ENCODE data around the gene ESPNL.

ESPNL gene

DNA sequence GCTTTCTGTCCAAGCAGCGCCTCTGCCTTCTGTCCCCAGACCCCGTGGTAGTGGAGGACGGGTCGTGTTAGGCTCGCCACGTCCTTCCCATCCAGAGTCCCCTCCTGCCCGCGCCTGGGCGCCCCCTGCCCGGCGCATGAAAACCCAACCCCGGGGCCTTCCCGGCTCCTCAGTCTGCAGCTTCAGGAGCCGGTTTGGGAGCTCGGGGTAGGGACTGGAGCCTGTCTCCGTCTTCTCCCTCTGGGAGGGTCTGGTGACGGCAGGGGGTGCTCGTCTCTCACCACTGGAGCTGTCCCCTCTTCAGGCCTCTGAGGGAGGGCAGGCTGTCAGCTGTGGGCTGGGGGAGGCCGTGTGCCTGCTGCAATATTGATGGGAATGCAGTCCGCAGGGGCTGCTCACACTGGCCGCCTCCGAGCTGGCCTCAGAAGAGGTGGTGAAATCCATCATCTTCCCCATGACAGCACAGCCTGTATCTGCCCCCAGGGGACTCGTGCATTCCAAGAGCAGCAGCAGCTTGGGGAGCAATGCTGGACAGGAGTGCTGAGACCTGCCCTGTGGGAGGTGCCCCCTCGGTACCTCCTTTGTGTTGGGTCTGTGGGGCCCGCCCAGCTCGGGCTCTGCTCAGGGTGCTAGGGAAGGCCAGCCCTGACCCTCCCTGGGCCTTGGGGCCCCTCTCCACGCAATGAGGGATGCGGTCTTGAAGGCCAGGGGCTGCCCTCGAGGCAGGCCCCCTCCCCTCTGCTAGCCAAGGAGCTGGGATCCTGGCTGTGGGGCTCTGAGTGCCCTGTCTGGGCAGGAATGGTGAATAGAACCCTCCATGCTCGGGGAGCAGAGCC is 20.5 kb downstream of the ESPNL start:
- no peak for TF ChIP-seq YY1 (IDR thresholded peaks at IDR 0.05; ENCODE audit: insufficient read depth, insufficient read length)
- no peak for TF ChIP-seq SUZ12 (IDR thresholded peaks at IDR 0.05; ENCODE audit: extremely low read depth, insufficient read depth, insufficient read length)
- TF ChIP-seq ZNF274 (IDR thresholded peaks at IDR 0.05; ENCODE audit: low read depth, low read length): no peak
- H3K4me3 ChIP-seq (ENCODE audit: insufficient read length, low read depth): no peak overlapping the region
- H3K9ac ChIP-seq (ENCODE audit: insufficient read length, low read depth): peak overlapping the region; percentile 38
- H3K9me3 ChIP-seq (ENCODE audit: insufficient read depth, low read length): no peaks in the 10 kb centered on the region
- peaks cover 21% of the 10 kb centered on the region for H3K4me1 ChIP-seq (ENCODE audit: insufficient read depth, insufficient read length)
- no peak for DNase-seq (ENCODE audit: low read depth, low spot score)
- peaks cover 32% of the 10 kb centered on the region for H3K27me3 ChIP-seq (ENCODE audit: insufficient read depth, insufficient read length)
- no peaks in the 10 kb centered on the region for H3K36me3 ChIP-seq (ENCODE audit: insufficient read depth, insufficient read length, low read length)

DNA sequence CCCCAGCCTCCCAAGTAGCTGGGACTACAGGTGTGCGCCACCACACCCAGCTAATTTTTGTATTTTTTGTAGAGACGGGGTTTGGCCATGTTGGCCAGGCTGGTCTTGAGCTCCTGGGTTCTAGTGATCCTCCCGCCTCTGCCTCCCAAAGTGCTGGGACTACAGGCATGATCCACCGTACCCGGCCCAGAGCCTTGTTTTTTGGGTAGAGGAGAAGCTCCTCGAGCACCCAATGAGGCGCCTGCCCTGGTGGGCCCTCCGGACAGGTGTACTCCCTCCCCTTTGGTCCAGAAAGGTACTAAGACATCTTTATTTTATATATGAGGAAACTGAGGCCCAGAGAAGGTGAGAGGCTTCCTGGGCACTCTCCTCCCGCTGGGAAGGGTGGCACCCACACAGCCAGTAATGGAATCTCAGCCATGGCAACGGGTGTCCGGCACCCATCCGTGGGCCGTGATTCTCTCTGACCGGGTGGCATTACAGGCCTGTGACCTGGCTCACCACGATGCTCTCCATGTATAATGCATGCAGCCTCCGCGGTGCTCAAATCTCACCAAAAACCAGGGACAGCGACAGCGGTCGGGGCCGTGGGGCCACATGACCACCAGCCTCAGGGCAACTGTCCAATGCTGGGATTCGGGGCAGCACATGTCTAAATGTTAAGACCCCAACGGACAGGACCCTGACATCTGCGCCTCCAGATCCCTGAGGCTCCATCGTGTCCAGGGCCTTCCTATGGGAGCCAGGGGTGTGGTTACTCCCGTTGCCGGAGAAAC is 21.6 kb downstream of the ESPNL start:
- no peak for TF ChIP-seq SUZ12 (IDR thresholded peaks at IDR 0.05; ENCODE audit: extremely low read depth, insufficient read depth, insufficient read length)
- TF ChIP-seq ZNF274 (IDR thresholded peaks at IDR 0.05; ENCODE audit: low read depth, low read length): no peak
- no peak for TF ChIP-seq YY1 (IDR thresholded peaks at IDR 0.05; ENCODE audit: insufficient read depth, insufficient read length)
- no peak for DNase-seq (ENCODE audit: low read depth, low spot score)
- peaks cover 21% of the 10 kb centered on the region for H3K4me1 ChIP-seq (ENCODE audit: insufficient read depth, insufficient read length)
- H3K4me3 ChIP-seq (ENCODE audit: insufficient read length, low read depth): no peak overlapping the region
- H3K27me3 ChIP-seq (ENCODE audit: insufficient read depth, insufficient read length): peaks cover 32% of the 10 kb centered on the region
- no peaks in the 10 kb centered on the region for H3K36me3 ChIP-seq (ENCODE audit: insufficient read depth, insufficient read length, low read length)
- no peak overlapping the region for H3K9ac ChIP-seq (ENCODE audit: insufficient read length, low read depth)
- H3K9me3 ChIP-seq (ENCODE audit: insufficient read depth, low read length): no peaks in the 10 kb centered on the region

DNA sequence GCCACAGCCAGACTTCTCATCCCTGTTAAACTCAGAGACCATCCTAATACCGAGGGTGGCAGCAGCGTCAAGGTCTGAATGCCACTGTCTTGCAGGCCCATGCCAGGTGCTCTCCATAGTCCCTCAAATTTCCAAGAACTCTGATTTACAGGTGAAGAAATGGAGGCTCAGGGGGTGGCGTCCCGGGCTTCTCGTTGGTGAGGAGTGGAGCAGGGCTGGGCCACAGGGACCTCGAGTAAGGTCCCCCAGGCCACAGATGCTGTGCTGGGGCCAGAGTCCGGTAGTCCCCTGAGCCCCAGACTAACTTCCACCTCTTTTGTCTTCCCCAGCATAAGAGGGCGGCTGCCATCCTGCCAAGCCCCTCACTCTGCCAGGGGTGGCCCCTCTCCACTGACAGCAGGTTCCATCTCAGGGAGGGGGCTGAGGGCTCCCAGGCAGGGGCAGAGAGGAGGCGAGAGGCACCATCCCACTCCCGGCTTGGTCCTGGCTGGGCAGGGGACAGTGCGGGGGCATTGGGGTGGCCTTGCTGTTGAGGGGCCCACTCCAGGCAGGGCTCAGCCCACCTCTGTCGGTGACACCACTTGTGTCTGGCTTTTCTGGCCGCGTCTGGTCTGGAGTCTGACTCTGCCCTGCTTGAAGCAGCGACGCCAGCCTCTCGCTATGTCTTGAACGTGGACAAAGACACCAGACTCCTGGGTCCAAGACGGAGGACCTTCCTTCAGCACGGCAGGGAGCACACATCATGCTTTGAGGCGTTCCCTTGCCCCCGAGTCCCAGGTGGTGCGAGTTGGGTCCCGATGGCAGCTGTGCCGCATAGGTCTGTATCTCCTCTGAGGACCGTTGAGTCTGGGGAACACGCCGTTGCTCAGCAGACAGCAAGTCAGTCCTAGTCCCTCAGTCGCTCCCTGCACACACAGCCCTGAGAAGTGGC is 22.4 kb downstream of the ESPNL start:
- DNase-seq (ENCODE audit: low read depth, low spot score): no peak
- no peak overlapping the region for H3K4me3 ChIP-seq (ENCODE audit: insufficient read length, low read depth)
- H3K36me3 ChIP-seq (ENCODE audit: insufficient read depth, insufficient read length, low read length): no peaks in the 10 kb centered on the region
- peaks cover 25% of the 10 kb centered on the region for H3K4me1 ChIP-seq (ENCODE audit: insufficient read depth, insufficient read length)
- no peaks in the 10 kb centered on the region for H3K9me3 ChIP-seq (ENCODE audit: insufficient read depth, low read length)
- H3K27me3 ChIP-seq (ENCODE audit: insufficient read depth, insufficient read length): peaks cover 25% of the 10 kb centered on the region
- H3K9ac ChIP-seq (ENCODE audit: insufficient read length, low read depth): no peak overlapping the region
- TF ChIP-seq ZNF274 (IDR thresholded peaks at IDR 0.05; ENCODE audit: low read depth, low read length) (no peak), YY1 (IDR thresholded peaks at IDR 0.05; ENCODE audit: insufficient read depth, insufficient read length) (no peak), SUZ12 (IDR thresholded peaks at IDR 0.05; ENCODE audit: extremely low read depth, insufficient read depth, insufficient read length) (no peak)

DNA sequence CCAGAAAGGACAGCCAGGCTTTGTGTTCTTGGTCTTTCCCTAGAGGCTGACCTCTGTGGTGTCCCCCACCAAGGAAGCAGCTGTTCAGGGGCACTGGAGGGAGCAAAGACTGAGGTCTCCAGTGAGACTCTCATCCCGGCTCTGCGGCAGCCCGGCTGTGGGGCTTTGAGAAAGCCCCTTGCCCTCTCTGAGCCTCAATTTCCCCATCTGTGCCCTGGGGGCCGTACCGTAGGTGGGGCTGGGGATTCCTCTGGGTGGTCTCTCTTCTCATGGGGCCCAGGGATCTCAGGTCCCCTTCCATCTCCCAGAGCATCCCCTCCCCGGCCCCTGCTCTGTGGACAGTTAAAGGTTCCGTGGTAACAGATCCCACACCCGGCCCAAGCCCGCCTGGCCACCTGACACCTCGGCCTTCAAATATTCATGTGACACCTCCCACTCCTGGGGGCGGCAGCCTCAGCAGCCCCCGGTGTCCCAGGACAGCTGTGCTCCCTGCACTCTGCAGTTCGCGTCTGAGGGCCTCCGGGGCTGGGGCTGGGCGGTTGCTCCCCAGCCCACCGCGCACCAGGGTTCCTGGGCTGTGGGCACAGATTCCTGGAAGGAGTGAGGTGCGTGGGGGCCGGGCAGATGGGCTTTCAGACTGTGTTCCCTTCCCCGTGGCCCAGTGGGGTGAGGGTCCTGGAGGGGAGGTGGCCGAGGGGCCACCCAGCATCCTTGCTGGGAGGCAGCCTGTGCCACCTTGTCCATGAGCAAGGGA is 23.3 kb downstream of the ESPNL start:
- Histone ChIP-seq H3K4me1 (ENCODE audit: insufficient read depth, insufficient read length) (peaks cover 30% of the 10 kb centered on the region), H3K27me3 (ENCODE audit: insufficient read depth, insufficient read length) (peaks cover 17% of the 10 kb centered on the region), H3K9me3 (ENCODE audit: insufficient read depth, low read length) (no peaks in the 10 kb centered on the region), H3K36me3 (ENCODE audit: insufficient read depth, insufficient read length, low read length) (no peaks in the 10 kb centered on the region), H3K4me3 (ENCODE audit: insufficient read length, low read depth) (no peak overlapping the region), H3K9ac (ENCODE audit: insufficient read length, low read depth) (no peak overlapping the region)
- DNase-seq (ENCODE audit: low read depth, low spot score): no peak
- no peak for TF ChIP-seq ZNF274 (IDR thresholded peaks at IDR 0.05; ENCODE audit: low read depth, low read length)
- TF ChIP-seq YY1 (IDR thresholded peaks at IDR 0.05; ENCODE audit: insufficient read depth, insufficient read length): no peak
- no peak for TF ChIP-seq SUZ12 (IDR thresholded peaks at IDR 0.05; ENCODE audit: extremely low read depth, insufficient read depth, insufficient read length)

DNA sequence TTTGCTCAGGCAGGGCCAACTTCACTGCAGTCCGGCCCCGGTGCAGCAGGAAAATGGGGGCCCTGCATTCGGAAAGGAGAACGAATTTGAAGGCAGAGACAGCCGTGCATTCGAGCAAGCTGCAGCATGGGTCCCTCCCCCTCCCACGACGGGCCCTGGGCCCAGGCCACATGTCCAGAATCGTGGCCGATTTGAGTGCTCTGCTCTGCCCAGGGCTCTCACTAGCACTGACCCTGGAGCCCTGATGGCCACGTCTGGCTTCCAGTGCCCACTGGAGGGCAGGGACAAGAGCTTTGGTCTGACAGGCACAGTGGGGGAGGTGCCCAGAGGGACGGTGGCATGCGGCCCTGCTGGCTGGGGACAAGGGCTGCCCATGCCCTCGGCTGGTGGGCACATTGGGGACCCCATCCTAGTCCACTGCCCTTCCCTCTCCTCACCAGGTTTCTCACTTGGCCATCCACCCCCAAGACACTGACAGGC is 23.9 kb downstream of the ESPNL start:
- H3K9me3 ChIP-seq (ENCODE audit: insufficient read depth, low read length): no peaks in the 10 kb centered on the region
- no peak for DNase-seq (ENCODE audit: low read depth, low spot score)
- H3K4me3 ChIP-seq (ENCODE audit: insufficient read length, low read depth): no peak overlapping the region
- no peak overlapping the region for H3K9ac ChIP-seq (ENCODE audit: insufficient read length, low read depth)
- H3K27me3 ChIP-seq (ENCODE audit: insufficient read depth, insufficient read length): peaks cover 11% of the 10 kb centered on the region
- H3K4me1 ChIP-seq (ENCODE audit: insufficient read depth, insufficient read length): peaks cover 30% of the 10 kb centered on the region
- no peak for TF ChIP-seq ZNF274 (IDR thresholded peaks at IDR 0.05; ENCODE audit: low read depth, low read length)
- TF ChIP-seq SUZ12 (IDR thresholded peaks at IDR 0.05; ENCODE audit: extremely low read depth, insufficient read depth, insufficient read length): no peak
- TF ChIP-seq YY1 (IDR thresholded peaks at IDR 0.05; ENCODE audit: insufficient read depth, insufficient read length): no peak
- H3K36me3 ChIP-seq (ENCODE audit: insufficient read depth, insufficient read length, low read length): no peaks in the 10 kb centered on the region

DNA sequence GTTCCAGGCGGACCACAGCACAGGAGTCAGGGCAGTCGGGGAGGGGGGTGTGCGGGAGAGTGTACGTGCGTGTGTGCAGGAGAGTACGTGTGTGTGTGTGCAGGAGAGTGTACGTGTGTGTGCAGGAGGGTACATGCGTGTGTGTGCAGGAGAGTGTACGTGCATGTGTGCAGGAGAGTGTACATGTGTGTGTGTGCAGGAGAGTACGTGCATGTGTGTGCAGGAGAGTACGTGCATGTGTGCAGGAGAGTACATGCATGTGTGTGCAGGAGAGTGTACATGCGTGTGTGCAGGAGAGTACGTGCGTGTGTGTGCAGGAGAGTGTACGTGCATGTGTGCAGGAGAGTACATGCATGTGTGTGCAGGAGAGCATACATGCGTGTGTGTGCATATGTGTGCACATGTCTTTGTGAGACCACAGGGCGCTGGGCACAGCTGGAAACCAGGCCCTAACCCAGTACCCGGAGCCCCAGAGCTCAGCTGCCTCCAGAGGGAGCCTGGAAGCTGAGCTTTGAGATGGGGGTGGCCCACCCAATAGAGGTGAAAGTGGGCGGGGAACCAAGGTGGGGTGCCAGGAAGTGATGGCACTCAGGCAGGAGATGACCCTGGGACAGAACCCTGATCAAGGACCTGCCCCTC is 24.5 kb downstream of the ESPNL start:
- H3K9ac ChIP-seq (ENCODE audit: insufficient read length, low read depth): no peak overlapping the region
- DNase-seq (ENCODE audit: low read depth, low spot score): no peak
- H3K4me3 ChIP-seq (ENCODE audit: insufficient read length, low read depth): no peak overlapping the region
- H3K36me3 ChIP-seq (ENCODE audit: insufficient read depth, insufficient read length, low read length): no peaks in the 10 kb centered on the region
- no peak for TF ChIP-seq SUZ12 (IDR thresholded peaks at IDR 0.05; ENCODE audit: extremely low read depth, insufficient read depth, insufficient read length)
- H3K4me1 ChIP-seq (ENCODE audit: insufficient read depth, insufficient read length): peaks cover 28% of the 10 kb centered on the region
- H3K9me3 ChIP-seq (ENCODE audit: insufficient read depth, low read length): no peaks in the 10 kb centered on the region
- H3K27me3 ChIP-seq (ENCODE audit: insufficient read depth, insufficient read length): peaks cover 5% of the 10 kb centered on the region

Data from NT2/D1 (cell line).